KOPT-K1 (cell line): Measurements from ENCODE around the gene B9D1.

Experiments used
- H3K27ac ChIP-seq: fragments of 200-600 bp; sonication (generic); 2 replicates; pipeline ENCODE4 v1.5.1; 2016; ENCODE audit warnings: antibody characterized with exemption, mild to moderate bottlenecking, low read depth, low read length; ENCODE audit not compliant: poor library complexity, severe bottlenecking
- H3K36me3 ChIP-seq: fragments of 200-600 bp; sonication (generic); 2 replicates; pipeline ENCODE4 v1.5.1; 2017; ENCODE audit warnings: antibody characterized with exemption, mild to moderate bottlenecking, low read length, moderate library complexity; ENCODE audit not compliant: insufficient read depth
- H3K9me3 ChIP-seq: fragments of 200-600 bp; sonication (generic); 2 replicates; pipeline ENCODE4 v1.5.1; 2017; ENCODE audit warnings: antibody characterized with exemption, low read length, mild to moderate bottlenecking; ENCODE audit not compliant: insufficient read depth, poor library complexity, severe bottlenecking

Gene B9D1

GRCh38 chr17:19371259-19372010 is 8.9 kb upstream of the B9D1 start:
- H3K36me3 ChIP-seq: no peaks in the 10 kb centered on the region
- H3K27ac ChIP-seq: no peak overlapping the region
- no peaks in the 10 kb centered on the region for H3K9me3 ChIP-seq

- H3K27ac ChIP-seq: no peak overlapping the region
These were observed 8.0 kb upstream of the B9D1 start for GRCh38 chr17:19370493-19370960.

GRCh38 chr17:19369846-19370492 is 7.4 kb upstream of the B9D1 start:
- Histone ChIP-seq H3K36me3 (no peaks in the 10 kb centered on the region), H3K9me3 (no peaks in the 10 kb centered on the region), H3K27ac (no peak overlapping the region)

More at GRCh38 chr17:19370493-19370960, 8.0 kb upstream of the B9D1 start:
- Histone ChIP-seq H3K9me3 (no peaks in the 10 kb centered on the region), H3K36me3 (no peaks in the 10 kb centered on the region)

- Histone ChIP-seq H3K27ac (no peak overlapping the region), H3K36me3 (no peaks in the 10 kb centered on the region), H3K9me3 (no peaks in the 10 kb centered on the region)
These were observed 6.7 kb upstream of the B9D1 start for GRCh38 chr17:19369107-19369778.

- Histone ChIP-seq H3K9me3 (no peaks in the 10 kb centered on the region), H3K27ac (no peak overlapping the region), H3K36me3 (no peaks in the 10 kb centered on the region)
These were observed 5.7 kb upstream of the B9D1 start for GRCh38 chr17:19368229-19368628.

- Histone ChIP-seq H3K9me3 (no peaks in the 10 kb centered on the region), H3K27ac (no peak overlapping the region), H3K36me3 (no peaks in the 10 kb centered on the region)
These were observed 4.1 kb upstream of the B9D1 start for GRCh38 chr17:19366637-19366972.

- Histone ChIP-seq H3K27ac (no peak overlapping the region), H3K9me3 (no peaks in the 10 kb centered on the region)
These were observed 3.5 kb upstream of the B9D1 start for GRCh38 chr17:19365833-19366636.

GRCh38 chr17:19365499-19365817 is 2.9 kb upstream of the B9D1 start:
- no peaks in the 10 kb centered on the region for H3K36me3 ChIP-seq
- H3K27ac ChIP-seq: no peak overlapping the region
- no peaks in the 10 kb centered on the region for H3K9me3 ChIP-seq

More at GRCh38 chr17:19365833-19366636, 3.5 kb upstream of the B9D1 start:
- no peaks in the 10 kb centered on the region for H3K36me3 ChIP-seq

- no peaks in the 10 kb centered on the region for H3K36me3 ChIP-seq
- no peaks in the 10 kb centered on the region for H3K9me3 ChIP-seq
- H3K27ac ChIP-seq: no peak overlapping the region
These were observed 2.4 kb upstream of the B9D1 start for GRCh38 chr17:19364699-19365498.

GRCh38 chr17:19363460-19364035 is 1.0 kb upstream of the B9D1 start:
- H3K36me3 ChIP-seq: no peaks in the 10 kb centered on the region
- H3K27ac ChIP-seq: no peak overlapping the region
- H3K9me3 ChIP-seq: no peaks in the 10 kb centered on the region

- Histone ChIP-seq H3K27ac (no peak overlapping the region), H3K9me3 (no peaks in the 10 kb centered on the region), H3K36me3 (no peaks in the 10 kb centered on the region)
These were observed 553 bp upstream of the B9D1 start for GRCh38 chr17:19363114-19363438.

GRCh38 chr17:19361944-19362276 is 613 bp downstream of the B9D1 start:
- no peaks in the 10 kb centered on the region for H3K36me3 ChIP-seq
- H3K9me3 ChIP-seq: no peaks in the 10 kb centered on the region
- H3K27ac ChIP-seq: no peak overlapping the region

GRCh38 chr17:19361326-19361725 is 1.2 kb downstream of the B9D1 start:
- H3K27ac ChIP-seq: no peak overlapping the region
- H3K9me3 ChIP-seq: no peaks in the 10 kb centered on the region
- no peaks in the 10 kb centered on the region for H3K36me3 ChIP-seq

GRCh38 chr17:19360772-19361171 is 1.8 kb downstream of the B9D1 start:
- H3K27ac ChIP-seq: no peak overlapping the region
- H3K36me3 ChIP-seq: no peaks in the 10 kb centered on the region
- H3K9me3 ChIP-seq: no peaks in the 10 kb centered on the region
